Activated CD4-positive, alpha-beta memory T cell treated with anti-CD3 and anti-CD28 coated beads for 36 hours (primary cell): ENCODE data around the gene KPNA6. TPM values are rescaled to one million over a fixed set of nuclear protein-coding genes. Genes with fewer than 3 reads are reported as not detected.

ENCODE experiments used
- CTCF ChIA-PET: fragments of 350-600 bp; sonication (Branson Sonifier 250); formaldehyde crosslinking; loops from one replicate; lab custom pipeline; 2021; ENCODE audit warnings: antibody characterized with exemption, inconsistent platforms; lab: Charles Lee
- POLR2A ChIA-PET: fragments of 350-600 bp; sonication (Branson Sonifier 250); formaldehyde crosslinking; loops from one replicate; lab custom pipeline; 2021; ENCODE audit warnings: antibody characterized with exemption; lab: Charles Lee
- DNase-seq: peaks from one replicate; pipeline ENCODE4 v3.0.0-alpha.2; 2020
- H3K27ac Mint-ChIP-seq: one replicate; pipeline ENCODE4 v1.8.0; 2021; ENCODE audit warnings: mixed read lengths
- H3K27me3 Mint-ChIP-seq: one replicate; pipeline ENCODE4 v1.8.0; 2021; ENCODE audit warnings: mixed read lengths
- H3K36me3 Mint-ChIP-seq: one replicate; pipeline ENCODE4 v1.8.0; 2021; ENCODE audit warnings: mixed read lengths
- H3K4me1 Mint-ChIP-seq: one replicate; pipeline ENCODE4 v1.8.0; 2021; ENCODE audit warnings: low read depth, mixed read lengths
- H3K4me3 Mint-ChIP-seq: one replicate; pipeline ENCODE4 v1.8.0; 2021; ENCODE audit warnings: mild to moderate bottlenecking, mixed read lengths
- H3K9me3 Mint-ChIP-seq: one replicate; pipeline ENCODE4 v1.8.0; 2021; ENCODE audit warnings: mixed read lengths
- intact Hi-C: fragments of 100-400 bp; cut with micrococcal nuclease; formaldehyde crosslinking; loops from one replicate; pipeline ENCODE4 v1.15.1; 2023
- total RNA-seq, 2 experiments: library from RNA; stranded (reverse); gene quantifications; one replicate each; pipeline ENCODE4 v1.2.3, GENCODE V29; 2021

The KPNA6 gene
- total RNA-seq, 2 experiments from 2014 or later = 69.8 to 77.6 TPM

DNA sequence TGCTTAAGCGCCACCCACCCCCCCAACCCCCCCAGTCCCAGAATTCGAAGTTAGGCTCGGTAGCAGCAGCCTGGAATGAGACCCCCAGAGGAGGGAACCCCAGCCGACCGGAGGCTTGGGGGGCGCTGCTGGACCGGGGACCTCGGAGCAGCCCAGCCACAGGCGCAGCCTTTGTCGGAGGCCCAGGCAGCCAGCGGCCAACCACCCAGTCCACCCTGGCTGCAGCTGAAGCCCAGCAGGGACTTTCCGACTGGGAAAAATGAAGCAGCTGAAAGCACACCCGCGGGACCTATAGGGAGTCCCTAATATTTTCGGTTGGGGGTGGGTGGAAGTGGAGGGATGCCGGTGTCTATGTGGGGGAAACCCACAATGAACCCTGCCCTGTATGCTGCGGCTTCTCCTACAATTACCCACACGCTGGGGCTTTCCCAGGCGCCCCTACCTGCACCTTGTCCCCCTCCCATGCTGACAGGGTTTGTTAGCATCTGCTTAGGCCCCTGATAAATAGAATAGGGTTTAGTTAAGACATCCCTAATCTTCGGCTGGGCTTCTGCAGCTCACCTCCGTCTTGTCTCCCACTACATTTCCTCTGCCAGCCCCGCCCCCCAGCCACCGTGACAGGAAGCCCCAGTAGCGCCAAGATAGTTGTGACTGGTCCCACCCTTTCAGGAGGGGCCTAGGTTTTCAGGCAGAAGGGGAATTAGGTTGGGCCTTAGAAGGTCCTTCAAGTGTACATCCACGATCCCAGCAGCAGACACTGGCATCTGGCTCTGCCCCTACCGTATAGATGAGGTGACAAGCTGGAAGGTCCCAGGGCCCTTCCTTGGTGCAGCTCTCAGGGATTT, 93.4 kb downstream of the KPNA6 start:
- POLR2A ChIA-PET = interaction anchor here (0.6 to 2.6 kb wide), 7 partner anchors 14 to 135 kb away, joined by 3 to 16 read pairs (median 4); partner anchors contain the start of genes LCK, MARCKSL1 and TXLNA
- Mint-ChIP-seq H3K27me3 (no peaks in the 10 kb centered on the region), H3K4me3 (peak overlapping the region; percentile 81), H3K4me1 (peaks cover 45% of the 10 kb centered on the region), H3K36me3 (peaks cover 16% of the 10 kb centered on the region), H3K27ac (peak overlapping the region; percentile 80), H3K9me3 (no peaks in the 10 kb centered on the region)
- DNase-seq = peak; percentile 89
- intact Hi-C loops = loop anchor here (1.0 to 2.0 kb wide), 3 partner anchors 20 to 49 kb away; partner anchors contain the start of genes EIF3I and TMEM234
- CTCF ChIA-PET = interaction anchor here (1.0 to 4.0 kb wide), 4 partner anchors 15 to 199 kb away, joined by 3 to 22 read pairs (median 8); no protein-coding TSS in a partner anchor

DNA sequence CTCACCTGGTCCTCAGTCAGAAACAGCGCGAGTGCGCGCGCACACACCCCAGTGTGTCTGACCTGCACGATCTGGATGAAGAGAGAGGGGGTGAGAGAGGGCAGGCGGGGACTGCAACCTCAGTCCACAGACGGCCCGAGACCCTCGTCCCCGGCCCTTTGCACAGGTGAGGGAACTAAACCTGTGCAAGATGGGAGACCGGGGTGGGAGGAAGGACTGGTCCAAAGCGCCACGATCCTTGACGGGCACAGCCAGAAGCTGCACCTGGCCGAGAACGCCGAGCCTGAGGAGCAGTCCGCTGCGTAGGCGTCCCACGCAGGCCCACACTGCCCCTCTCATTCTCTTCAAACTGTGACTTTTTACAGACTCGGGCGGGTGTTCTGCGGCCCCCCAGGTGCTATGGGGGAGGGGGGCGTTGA, 97.1 kb downstream of the KPNA6 start:
- Mint-ChIP-seq H3K9me3 (no peaks in the 10 kb centered on the region), H3K27me3 (no peaks in the 10 kb centered on the region), H3K36me3 (peaks cover 2% of the 10 kb centered on the region), H3K27ac (no peak overlapping the region), H3K4me1 (peaks cover 37% of the 10 kb centered on the region), H3K4me3 (peak overlapping the region; percentile 89)
- DNase-seq = no peak
- intact Hi-C loops = no loop called here
- CTCF ChIA-PET = interaction anchor here (1.8 to 3.7 kb wide), 2 partner anchors 11 to 43 kb away, joined by 9 to 31 read pairs; partner anchors contain the start of gene FAM167B
- POLR2A ChIA-PET = interaction anchor here (0.6 to 2.8 kb wide), 5 partner anchors 11 to 614 kb away, joined by 3 to 19 read pairs (median 3); partner anchors contain the start of gene TXLNA

DNA sequence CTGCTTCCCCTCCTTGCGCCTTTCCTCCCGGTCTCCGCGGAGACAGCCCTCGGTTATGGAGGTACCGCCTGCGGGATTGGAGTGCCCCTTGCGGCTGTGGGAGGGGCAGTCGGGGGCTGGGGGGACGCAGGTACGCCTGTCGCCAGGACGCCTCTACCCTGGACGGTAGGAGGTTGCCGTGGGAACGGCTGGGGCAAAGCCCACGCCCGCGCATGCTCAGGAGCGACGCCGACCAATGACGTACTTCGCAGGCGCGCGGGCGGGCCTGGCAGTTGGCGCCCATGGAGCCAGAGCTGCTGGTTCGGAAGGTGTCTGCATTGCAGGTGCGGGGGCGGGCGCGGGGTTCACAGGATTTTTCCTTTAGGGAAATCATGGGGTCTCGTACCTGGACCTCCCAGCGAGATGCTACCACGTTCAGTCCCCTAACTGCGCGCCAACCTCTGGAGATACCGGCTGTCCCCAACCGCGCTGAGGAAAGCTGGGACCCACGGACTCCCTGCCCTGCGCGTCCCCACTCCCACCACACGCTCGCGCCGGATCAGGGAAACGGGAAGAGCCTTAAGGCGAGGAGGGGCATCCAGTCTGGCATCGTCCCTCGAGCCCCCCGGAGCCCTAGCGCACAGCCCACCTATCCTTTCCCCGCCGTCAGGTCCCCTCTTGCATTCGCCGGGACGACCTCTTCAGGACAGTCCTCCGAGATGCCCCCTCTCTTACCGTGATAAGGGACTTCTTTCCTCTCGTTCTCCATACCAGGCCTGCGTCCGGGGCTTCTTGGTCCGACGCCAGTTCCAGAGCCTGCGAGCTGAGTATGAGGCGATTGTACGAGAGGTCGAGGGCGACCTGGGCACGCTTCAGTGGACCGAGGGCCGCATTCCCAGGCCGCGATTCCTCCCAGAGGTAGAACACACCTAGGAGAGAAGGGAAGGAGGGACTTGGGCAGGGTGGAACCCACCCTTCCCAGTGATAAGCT, 97.8 kb downstream of the KPNA6 start, which contains the start of gene IQCC:
Gene IQCC (plus strand): TSS at position 271 of the 970 bp plus-strand sequence. CDS start 11 bp downstream, at position 282.
- ChIA-PET POLR2A (interaction anchor here (0.5 to 2.8 kb wide), 10 partner anchors 8 to 613 kb away, joined by 3 to 19 read pairs (median 3); partner anchors contain the start of gene TXLNA), CTCF (interaction anchor here (0.7 to 3.7 kb wide), 5 partner anchors 10 to 132 kb away, joined by 3 to 31 read pairs (median 4); partner anchors contain the start of genes FAM167B, MARCKSL1 and TMEM39B)
- peak within 1 kb of the TSS; percentile 58 for H3K27ac Mint-ChIP-seq

DNA sequence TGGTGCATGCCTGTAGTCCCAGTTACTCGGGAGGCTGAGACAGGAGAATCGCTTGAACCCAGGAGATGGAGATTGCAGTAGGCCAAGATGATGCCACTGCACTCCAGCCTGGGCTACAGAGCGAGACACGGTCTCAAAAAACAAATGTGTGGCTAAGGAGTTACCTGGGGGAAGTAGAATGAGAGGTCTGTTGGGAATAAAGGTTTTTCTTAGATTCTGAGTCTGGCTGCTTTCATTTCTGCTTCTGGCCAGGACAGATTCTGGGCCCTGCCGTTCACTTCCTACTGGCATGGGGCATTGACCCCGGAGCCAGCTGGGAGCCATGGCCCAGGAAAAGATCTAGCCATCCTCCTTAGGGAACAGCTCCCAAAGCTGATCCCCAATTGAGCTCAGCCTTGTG, 100.6 kb downstream of the KPNA6 start:
- CTCF ChIA-PET = interaction anchor here (0.5 to 3.7 kb wide), 2 partner anchors 7 to 9 kb away, joined by 3 to 31 read pairs; no protein-coding TSS in a partner anchor
- POLR2A ChIA-PET = no interaction called here

More for the DNA sequence above, 97.8 kb downstream of the KPNA6 start, which contains the start of gene IQCC:
- H3K27me3 Mint-ChIP-seq = no peaks in the 10 kb centered on the region
- DNase-seq = peak; percentile 92
- peaks cover 2% of the 10 kb centered on the region for H3K36me3 Mint-ChIP-seq
- H3K9me3 Mint-ChIP-seq = no peaks in the 10 kb centered on the region
- H3K4me3 Mint-ChIP-seq = peak within 1 kb of the TSS; percentile 89
- H3K4me1 Mint-ChIP-seq = peaks cover 32% of the 10 kb centered on the region
- intact Hi-C loops = no loop called here

DNA sequence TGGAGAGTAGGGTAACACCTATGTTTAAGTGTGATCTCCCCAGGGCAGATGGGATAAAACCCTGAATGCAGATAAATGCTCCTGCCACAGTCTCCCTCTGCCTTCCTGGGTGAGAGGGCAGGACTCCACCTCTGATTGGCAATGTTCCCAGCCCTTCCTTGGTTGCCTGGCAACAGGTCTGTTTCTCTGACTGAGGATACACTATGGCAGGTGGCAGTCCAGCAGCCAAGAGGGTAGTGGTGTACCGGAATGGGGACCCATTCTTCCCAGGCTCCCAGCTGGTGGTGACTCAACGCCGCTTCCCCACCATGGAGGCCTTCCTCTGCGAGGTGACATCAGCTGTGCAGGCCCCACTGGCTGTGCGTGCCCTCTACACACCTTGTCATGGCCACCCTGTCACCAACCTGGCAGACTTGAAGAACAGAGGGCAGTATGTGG, 101.1 kb downstream of the KPNA6 start, which contains the start of gene DCDC2B:
Gene DCDC2B (plus strand): TSS at position 199 of the 438 bp plus-strand sequence. CDS start 5 bp downstream, at position 204.
- Mint-ChIP-seq H3K4me1 (peaks cover 15% of the 10 kb centered on the region), H3K4me3 (no peak within 1 kb of the TSS), H3K9me3 (no peaks in the 10 kb centered on the region), H3K36me3 (peaks cover 2% of the 10 kb centered on the region), H3K27me3 (no peaks in the 10 kb centered on the region), H3K27ac (no peak within 1 kb of the TSS)
- intact Hi-C loops = no loop called here
- DNase-seq = peak; percentile 14
- ChIA-PET POLR2A (no interaction called here), CTCF (interaction anchor here (0.5 kb wide), 1 partner anchor 10 kb away, joined by 3 read pairs; no protein-coding TSS in a partner anchor)

More for the DNA sequence above, 100.6 kb downstream of the KPNA6 start:
- Mint-ChIP-seq H3K27ac (no peak overlapping the region), H3K4me1 (peaks cover 16% of the 10 kb centered on the region), H3K4me3 (no peak overlapping the region), H3K27me3 (no peaks in the 10 kb centered on the region), H3K9me3 (no peaks in the 10 kb centered on the region), H3K36me3 (peaks cover 2% of the 10 kb centered on the region)
- no peak for DNase-seq
- intact Hi-C loops = no loop called here

- H3K36me3 Mint-ChIP-seq = peaks cover 10% of the 10 kb centered on the region
- peak overlapping the region; percentile 8 for H3K27ac Mint-ChIP-seq
- DNase-seq = peak; percentile 74
- POLR2A ChIA-PET = interaction anchor here (1.1 to 1.6 kb wide), 5 partner anchors 10 to 178 kb away, joined by 3 to 19 read pairs (median 5); partner anchors contain the start of genes BSDC1, IQCC and MARCKSL1
- H3K27me3 Mint-ChIP-seq = no peaks in the 10 kb centered on the region
- intact Hi-C loops = loop anchor here (1.0 kb wide), 1 partner anchor 197 kb away; no protein-coding TSS in a partner anchor
- H3K4me1 Mint-ChIP-seq = peaks cover 14% of the 10 kb centered on the region
- no peak overlapping the region for H3K4me3 Mint-ChIP-seq
- no peaks in the 10 kb centered on the region for H3K9me3 Mint-ChIP-seq
- CTCF ChIA-PET = interaction anchor here (0.6 to 3.1 kb wide), 57 partner anchors 9 to 208 kb away, joined by 3 to 65 read pairs (median 5); partner anchors contain the start of genes BSDC1, CCDC28B, FAM167B and HDAC1
Observed at GRCh38 chr1:32215629-32216480, 108.0 kb downstream of the KPNA6 start.

DNA sequence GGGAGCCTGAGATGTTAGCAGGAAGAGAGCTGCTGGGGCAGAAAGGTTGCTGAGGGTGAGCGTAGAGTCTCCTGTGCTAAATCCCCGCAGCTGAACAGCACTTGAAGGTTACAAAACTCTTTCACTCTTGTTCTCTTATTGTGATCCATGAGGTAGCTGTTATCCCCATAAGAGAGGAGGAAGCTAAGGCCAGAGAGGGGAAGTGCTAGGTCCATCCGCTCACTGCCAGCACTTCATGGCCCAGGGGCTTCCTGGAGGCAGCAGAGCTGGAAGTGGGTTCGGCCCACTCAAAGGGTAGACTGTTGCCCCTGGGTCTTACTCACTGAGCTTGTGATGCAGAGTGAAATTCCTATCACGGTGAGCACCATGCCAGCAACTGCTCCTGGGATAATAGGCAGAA, 108.7 kb downstream of the KPNA6 start:
- no peak overlapping the region for H3K4me3 Mint-ChIP-seq
- DNase-seq = no peak
- peaks cover 20% of the 10 kb centered on the region for H3K4me1 Mint-ChIP-seq
- no peaks in the 10 kb centered on the region for H3K9me3 Mint-ChIP-seq
- peaks cover 10% of the 10 kb centered on the region for H3K36me3 Mint-ChIP-seq
- intact Hi-C loops = no loop called here
- H3K27me3 Mint-ChIP-seq = no peaks in the 10 kb centered on the region
- CTCF ChIA-PET = interaction anchor here (0.7 to 3.1 kb wide), 32 partner anchors 10 to 207 kb away, joined by 3 to 65 read pairs (median 7); partner anchors contain the start of genes BSDC1, CCDC28B, FAM167B and HDAC1
- POLR2A ChIA-PET = interaction anchor here (0.9 to 1.6 kb wide), 3 partner anchors 11 to 37 kb away, joined by 3 to 19 read pairs (median 3); partner anchors contain the start of gene IQCC
- H3K27ac Mint-ChIP-seq = no peak overlapping the region

- Mint-ChIP-seq H3K27me3 (no peaks in the 10 kb centered on the region), H3K9me3 (no peaks in the 10 kb centered on the region), H3K4me3 (no peak overlapping the region), H3K4me1 (peaks cover 33% of the 10 kb centered on the region), H3K27ac (no peak overlapping the region), H3K36me3 (peaks cover 16% of the 10 kb centered on the region)
- intact Hi-C loops = no loop called here
- ChIA-PET CTCF (interaction anchor here (0.6 to 1.0 kb wide), 2 partner anchors 30 to 102 kb away, joined by 3 read pairs; no protein-coding TSS in a partner anchor), POLR2A (no interaction called here)
- DNase-seq = no peak
Observed at GRCh38 chr1:32219022-32219421, 111.2 kb downstream of the KPNA6 start.

- CTCF ChIA-PET = interaction anchor here (1.4 to 5.1 kb wide), 2 partner anchors 27 to 181 kb away, joined by 3 to 31 read pairs; partner anchors contain the start of gene FAM167B
- Mint-ChIP-seq H3K27ac (peak overlapping the region; percentile 94), H3K27me3 (no peaks in the 10 kb centered on the region), H3K4me1 (peaks cover 40% of the 10 kb centered on the region), H3K4me3 (peak overlapping the region; percentile 95), H3K36me3 (peaks cover 20% of the 10 kb centered on the region), H3K9me3 (no peaks in the 10 kb centered on the region)
- POLR2A ChIA-PET = interaction anchor here (0.6 kb wide), 1 partner anchor 48 kb away, joined by 4 read pairs; no protein-coding TSS in a partner anchor
- intact Hi-C loops = no loop called here
- DNase-seq = no peak
Observed at GRCh38 chr1:32220746-32221580, 113.1 kb downstream of the KPNA6 start.
